Gastrocnemius medialis (tissue), 4 donors: ENCODE data around the gene SRBD1. TPM values are rescaled to one million over a fixed set of nuclear protein-coding genes. Genes with fewer than 3 reads are reported as not detected.

Source experiments
- ATAC-seq, 2 donors: fragments of 150-250 bp; one replicate each; pipeline ENCODE4 v1.9.1; 2016
- DNase-seq, 2 donors: peaks; one replicate each; pipeline ENCODE4 v3.0.0-alpha.2; 2019
- H3K27ac ChIP-seq, 4 donors: fragments of 200-600 bp; sonication (generic); 1 replicate in 1 of 4; 2 replicates in 3 of 4; pipeline ENCODE4 v1.5.1; 2016 to 2018; ENCODE audit warnings: mild to moderate bottlenecking in 2 of 4, moderate library complexity in 1 of 4
- H3K27me3 ChIP-seq, 3 donors: fragments of 200-600 bp; sonication (generic) in 2 of 3; 1 replicate in 1 of 3; 2 replicates in 2 of 3; pipeline versions ENCODE4 v1.5.1 to v1.6.0; 2016 to 2019; ENCODE audit warnings: mild to moderate bottlenecking in 1 of 3, moderate library complexity in 1 of 3
- H3K36me3 ChIP-seq, 2 donors: fragments of 200-600 bp; sonication (generic) in 1 of 2; one replicate each; pipeline ENCODE4 v1.5.1; 2017 to 2018
- H3K4me1 ChIP-seq, 2 donors: fragments of 200-600 bp; sonication (generic) in 1 of 2; one replicate each; pipeline ENCODE4 v1.5.1; 2016 to 2017; ENCODE audit warnings: mild to moderate bottlenecking in 2 of 2
- H3K4me3 ChIP-seq, 4 donors: fragments of 200-600 bp; sonication (generic) in 3 of 4; 1 replicate in 1 of 4; 2 replicates in 3 of 4; pipeline ENCODE4 v1.5.1; 2016 to 2019; ENCODE audit warnings: mild to moderate bottlenecking in 2 of 4
- H3K9me3 ChIP-seq, 3 donors: fragments of 200-600 bp; sonication (generic) in 2 of 3; 1 replicate in 1 of 3; 2 replicates in 2 of 3; pipeline ENCODE4 v1.5.1; 2016 to 2019
- CTCF ChIP-seq, 5 experiments: fragments of 450-650 bp in 3 of 5; fragments of 200-600 bp in 2 of 5; sonication (generic) in 2 of 5; IDR thresholded peaks in 4 of 5; conservative IDR thresholded peaks in 1 of 5; 1 replicate in 4 of 5; 2 replicates in 1 of 5; pipeline ENCODE4 v1.5.1; 2016 to 2019; ENCODE audit warnings: antibody characterized with exemption in 5 of 5, mild to moderate bottlenecking in 3 of 5, moderate library complexity in 3 of 5
- POLR2A ChIP-seq, 2 donors: fragments of 450-650 bp; IDR thresholded peaks; one replicate each; pipeline ENCODE4 v1.6.1; 2017; ENCODE audit warnings: antibody characterized with exemption in 2 of 2, mild to moderate bottlenecking in 2 of 2, moderate library complexity in 2 of 2
- in situ Hi-C, 4 donors: fragments of 200-750 bp; cut with MboI; loops; one replicate each; pipeline versions ENCODE4 v1.15.0 to v1.8.0; 2017; ENCODE audit warnings: low sequenced_read_pairs in 4 of 4
- intact Hi-C: fragments of 100-400 bp; cut with DNase I; formaldehyde crosslinking; loops from one replicate; pipeline ENCODE4 v1.15.1; 2023; ENCODE audit warnings: low total_unique reads
- total RNA-seq, 4 donors: library from RNA; depleted of rRNA; stranded (reverse); fragments of >200 nt; gene quantifications; one replicate each; pipeline versions ENCODE4 v1.1.0 to v1.2.3, GENCODE V29; 2016

Gene SRBD1
- total RNA-seq, 4 donors from 2014 or later = 3.0 to 10.1 (median 4.5) TPM

GRCh38 chr2:45397292-45397691 is 213.8 kb downstream of the SRBD1 start:
- TF ChIP-seq POLR2A (IDR thresholded peaks at IDR 0.05) (no peak), CTCF (IDR thresholded peaks at IDR 0.05 in 4 of 5, conservative IDR thresholded peaks at IDR 0.05 in 1 of 5) (no peak)
- Histone ChIP-seq H3K4me3 (no peak overlapping the region), H3K36me3 (no peaks in the 10 kb centered on the region), H3K27me3 (no peaks in the 10 kb centered on the region), H3K9me3 (no peaks in the 10 kb centered on the region), H3K4me1 (no peaks in the 10 kb centered on the region), H3K27ac (no peak overlapping the region)
- intact Hi-C loops = no loop called here
- DNase-seq (no peak), ATAC-seq (no peak)
- in situ Hi-C loops = no loop called here

- no peaks in the 10 kb centered on the region for H3K36me3 ChIP-seq
- no peaks in the 10 kb centered on the region for H3K27me3 ChIP-seq
- H3K27ac ChIP-seq = no peak overlapping the region
- in situ Hi-C loops (no loop called here), intact Hi-C loops (no loop called here)
- TF ChIP-seq POLR2A (IDR thresholded peaks at IDR 0.05) = no peak
- no peak for TF ChIP-seq CTCF (IDR thresholded peaks at IDR 0.05 in 4 of 5, conservative IDR thresholded peaks at IDR 0.05 in 1 of 5)
- H3K9me3 ChIP-seq = no peaks in the 10 kb centered on the region
- no peak overlapping the region for H3K4me3 ChIP-seq
- H3K4me1 ChIP-seq = no peaks in the 10 kb centered on the region
- no peak for DNase-seq
- ATAC-seq = no peak
These were observed 214.4 kb downstream of the SRBD1 start for GRCh38 chr2:45396671-45397070.

- no peaks in the 10 kb centered on the region for H3K27me3 ChIP-seq
- ATAC-seq = no peak
- H3K27ac ChIP-seq = no peak overlapping the region
- H3K36me3 ChIP-seq = no peaks in the 10 kb centered on the region
- H3K4me3 ChIP-seq = no peak overlapping the region
- intact Hi-C loops = no loop called here
- DNase-seq = no peak
- in situ Hi-C loops = no loop called here
- no peaks in the 10 kb centered on the region for H3K4me1 ChIP-seq
- TF ChIP-seq CTCF (IDR thresholded peaks at IDR 0.05 in 4 of 5, conservative IDR thresholded peaks at IDR 0.05 in 1 of 5) = no peak
- TF ChIP-seq POLR2A (IDR thresholded peaks at IDR 0.05) = no peak
- no peaks in the 10 kb centered on the region for H3K9me3 ChIP-seq
These were observed 216.2 kb downstream of the SRBD1 start for GRCh38 chr2:45394842-45395241.

GRCh38 chr2:45394216-45394615 is 216.9 kb downstream of the SRBD1 start:
- no peaks in the 10 kb centered on the region for H3K36me3 ChIP-seq
- TF ChIP-seq POLR2A (IDR thresholded peaks at IDR 0.05) = no peak
- TF ChIP-seq CTCF (IDR thresholded peaks at IDR 0.05 in 4 of 5, conservative IDR thresholded peaks at IDR 0.05 in 1 of 5) = no peak
- intact Hi-C loops (no loop called here), in situ Hi-C loops (no loop called here)
- H3K4me1 ChIP-seq = no peaks in the 10 kb centered on the region
- no peak overlapping the region for H3K27ac ChIP-seq
- no peaks in the 10 kb centered on the region for H3K9me3 ChIP-seq
- no peaks in the 10 kb centered on the region for H3K27me3 ChIP-seq
- H3K4me3 ChIP-seq = no peak overlapping the region
- DNase-seq (no peak), ATAC-seq (no peak)

- Histone ChIP-seq H3K4me3 (no peak overlapping the region), H3K27me3 (no peaks in the 10 kb centered on the region), H3K9me3 (no peaks in the 10 kb centered on the region), H3K36me3 (no peaks in the 10 kb centered on the region), H3K27ac (no peak overlapping the region), H3K4me1 (no peaks in the 10 kb centered on the region)
- intact Hi-C loops = no loop called here
- TF ChIP-seq CTCF (IDR thresholded peaks at IDR 0.05 in 4 of 5, conservative IDR thresholded peaks at IDR 0.05 in 1 of 5) (no peak), POLR2A (IDR thresholded peaks at IDR 0.05) (no peak)
- ATAC-seq (no peak), DNase-seq (no peak)
- in situ Hi-C loops = no loop called here
These were observed 219.2 kb downstream of the SRBD1 start for GRCh38 chr2:45391866-45392265.
